WTC11 (cell line): ENCODE results near the gene YPEL1. TPM values are rescaled to one million over a fixed set of nuclear protein-coding genes. Genes with fewer than 3 reads are reported as not detected.
A peak's percentile ranks its signal among the peaks of the same experiment; 100 is the strongest.

Experiments used
- ATAC-seq: fragments of 200-7000 bp; cut with Tn5 transposase; 2 replicates; pipeline ENCODE4 v1.10.0; 2021; ENCODE audit warnings: mild to moderate bottlenecking, moderate library complexity
- CTCF ChIA-PET: fragments of 300-600 bp; sonication (Branson Sonifier 250); formaldehyde crosslinking; loops from one replicate; lab custom pipeline; 2021; ENCODE audit warnings: antibody characterized with exemption; lab: Charles Lee
- POLR2A ChIA-PET: fragments of 350-600 bp; sonication (Branson Sonifier 250); formaldehyde crosslinking; loops from one replicate; lab custom pipeline; 2021; ENCODE audit warnings: antibody characterized with exemption; lab: Charles Lee
- DNase-seq: peaks from one replicate; pipeline ENCODE4 v3.0.0; 2021; ENCODE audit warnings: low spot score
- H3K27ac Mint-ChIP-seq: 2 replicates; pipeline ENCODE4 v1.8.0; 2021; ENCODE audit warnings: mixed read lengths
- H3K27me3 Mint-ChIP-seq: 2 replicates; pipeline ENCODE4 v1.8.0; 2021; ENCODE audit warnings: low read depth, mild to moderate bottlenecking, moderate library complexity, mixed read lengths
- H3K36me3 Mint-ChIP-seq: 2 replicates; pipeline ENCODE4 v1.8.0; 2021; ENCODE audit warnings: mixed read lengths
- H3K4me1 Mint-ChIP-seq: 2 replicates; pipeline ENCODE4 v1.8.0; 2022; ENCODE audit warnings: mixed read lengths
- H3K4me3 Mint-ChIP-seq: 2 replicates; pipeline ENCODE4 v1.8.0; 2021; ENCODE audit warnings: mild to moderate bottlenecking, moderate library complexity, mixed read lengths
- H3K9me3 Mint-ChIP-seq: 2 replicates; pipeline ENCODE4 v1.8.0; 2021; ENCODE audit warnings: mixed read lengths
- AR ChIP-seq: fragments of 250-450 bp; sonication (Bioruptor Pico); IDR thresholded peaks from 2 replicates; pipeline ENCODE4 v1.9.0; 2021; ENCODE audit warnings: mild to moderate bottlenecking
- ATF1 ChIP-seq: sonication (generic); formaldehyde crosslinking; IDR thresholded peaks from 2 replicates; pipeline ENCODE4 v1.8.1; 2023; ENCODE audit warnings: mild to moderate bottlenecking, moderate library complexity, missing genetic modification reagents
- E2F1 ChIP-seq: sonication (generic); formaldehyde crosslinking; IDR thresholded peaks from 2 replicates; pipeline ENCODE4 v1.8.0; 2022; ENCODE audit warnings: mild to moderate bottlenecking, missing genetic modification reagents
- HMGXB4 ChIP-seq: sonication (generic); formaldehyde crosslinking; IDR thresholded peaks from 2 replicates; pipeline ENCODE4 v1.8.1; 2023; ENCODE audit warnings: mild to moderate bottlenecking, moderate library complexity, missing genetic modification reagents
- JUN ChIP-seq: sonication (generic); formaldehyde crosslinking; IDR thresholded peaks from 2 replicates; pipeline ENCODE4 v1.8.0; 2023; ENCODE audit warnings: mild to moderate bottlenecking, missing genetic modification reagents
- NFATC4 ChIP-seq: fragments of 250-450 bp; sonication (Bioruptor Pico); IDR thresholded peaks from 2 replicates; pipeline ENCODE4 v1.9.0; 2021; ENCODE audit warnings: mild to moderate bottlenecking
- NFE2L1 ChIP-seq: sonication (generic); formaldehyde crosslinking; IDR thresholded peaks from 2 replicates; pipeline ENCODE4 v1.8.1; 2023; ENCODE audit warnings: missing genetic modification reagents
- NFYB ChIP-seq: sonication (generic); formaldehyde crosslinking; conservative IDR thresholded peaks from 2 replicates; pipeline ENCODE4 v1.8.0; 2022; ENCODE audit warnings: low read depth, missing genetic modification reagents
- NR1H2 ChIP-seq: sonication (generic); formaldehyde crosslinking; IDR thresholded peaks from 2 replicates; pipeline ENCODE4 v1.9.0; 2021; ENCODE audit warnings: mild to moderate bottlenecking, moderate library complexity, missing genetic modification reagents
- PRDM15 ChIP-seq: sonication (generic); formaldehyde crosslinking; IDR thresholded peaks from 2 replicates; pipeline ENCODE4 v1.8.0; 2022; ENCODE audit warnings: missing genetic modification reagents
- SMAD4 ChIP-seq: sonication (generic); formaldehyde crosslinking; IDR thresholded peaks from 2 replicates; pipeline ENCODE4 v1.8.0; 2022; ENCODE audit warnings: mild to moderate bottlenecking, missing genetic modification reagents
- TEAD4 ChIP-seq: sonication (generic); formaldehyde crosslinking; IDR thresholded peaks from 2 replicates; pipeline ENCODE4 v1.8.0; 2022; ENCODE audit warnings: mild to moderate bottlenecking, missing genetic modification reagents
- ZBTB43 ChIP-seq: sonication (generic); formaldehyde crosslinking; IDR thresholded peaks from 2 replicates; pipeline ENCODE4 v1.8.1; 2023; ENCODE audit warnings: mild to moderate bottlenecking, missing genetic modification reagents
- ZMAT4 ChIP-seq: fragments of 250-450 bp; sonication (Bioruptor Pico); IDR thresholded peaks from 2 replicates; pipeline ENCODE4 v1.9.0; 2021; ENCODE audit warnings: mild to moderate bottlenecking
- ZNF512 ChIP-seq: sonication (generic); formaldehyde crosslinking; IDR thresholded peaks from 2 replicates; pipeline ENCODE4 v1.8.1; 2022; ENCODE audit warnings: missing genetic modification reagents, borderline replicate concordance
- total RNA-seq: library from RNA; stranded (reverse); gene quantifications from 3 replicates; pipeline ENCODE4 v1.2.3, GENCODE V29; 2021

Gene YPEL1
- total RNA-seq, 1 experiment from 2014 or later: 7.7 TPM

GRCh38 chr22:21703684-21704316 lies 31.8 kb downstream of the YPEL1 start:
- no peak for ATAC-seq
- POLR2A ChIA-PET: no interaction called here
- Mint-ChIP-seq H3K27me3 (no peaks in the 10 kb centered on the region), H3K4me3 (no peak overlapping the region), H3K4me1 (no peaks in the 10 kb centered on the region), H3K27ac (no peak overlapping the region), H3K36me3 (peaks cover 20% of the 10 kb centered on the region; the same call in 1 of the 2 replicates), H3K9me3 (no peaks in the 10 kb centered on the region)
- CTCF ChIA-PET: interaction anchor here (0.9 kb wide), 1 partner anchor 280 kb away, joined by 3 read pairs; no protein-coding TSS in a partner anchor
- TF ChIP-seq JUN (CRISPR knock-in tag) (no peak), NFE2L1 (CRISPR knock-in tag) (no peak), NR1H2 (CRISPR knock-in tag) (no peak), E2F1 (CRISPR knock-in tag) (no peak), ATF1 (CRISPR knock-in tag) (no peak), AR (no peak)
- DNase-seq: no peak

- Mint-ChIP-seq H3K36me3 (peaks cover 24% of the 10 kb centered on the region; the same call in 1 of the 2 replicates), H3K9me3 (no peaks in the 10 kb centered on the region), H3K27me3 (no peaks in the 10 kb centered on the region), H3K4me1 (no peaks in the 10 kb centered on the region), H3K4me3 (no peak overlapping the region), H3K27ac (peak overlapping the region; percentile 20; the same call in 1 of the 2 replicates)
- TF ChIP-seq NR1H2 (CRISPR knock-in tag) (no peak), ZMAT4 (CRISPR knock-in tag) (no peak), NFYB (CRISPR knock-in tag) (no peak), ZNF512 (no peak), NFATC4 (no peak), TEAD4 (CRISPR knock-in tag) (no peak), PRDM15 (CRISPR knock-in tag) (no peak), HMGXB4 (CRISPR knock-in tag) (no peak), ZBTB43 (no peak), SMAD4 (CRISPR knock-in tag) (no peak)
- no peak for DNase-seq
- CTCF ChIA-PET: interaction anchor here (0.9 kb wide), 1 partner anchor 281 kb away, joined by 3 read pairs; no protein-coding TSS in a partner anchor
- POLR2A ChIA-PET: no interaction called here
- no peak for ATAC-seq
Measured at GRCh38 chr22:21702700-21703683, 32.6 kb downstream of the YPEL1 start.
